Omental fat pad (tissue), 4 donors: ENCODE data around the gene EPHA2. TPM values are rescaled to one million over a fixed set of nuclear protein-coding genes. Genes with fewer than 3 reads are reported as not detected.

ENCODE experiments used
- total RNA-seq, 4 donors: library from RNA; depleted of rRNA; stranded (reverse); fragments of >200 nt; gene quantifications; one replicate each; pipeline ENCODE4 v1.1.0, GENCODE V29; 2016

Gene EPHA2
- total RNA-seq, 4 donors from 2014 or later = 15.3 to 41.8 (median 28.6) TPM

Other genes with a start within 250 kb of the EPHA2 start
- gene ZBTB17, start 180.0 kb downstream of the EPHA2 start, total RNA-seq = 10 to 100 TPM; 20.7 to 53.6 (median 27.8) TPM
- gene SRARP, start 151.8 kb downstream of the EPHA2 start, total RNA-seq = not detected
- gene HSPB7, start 138.0 kb downstream of the EPHA2 start, total RNA-seq = 100 to 1,000 TPM in 3 of 4 donors, 10 to 100 TPM in 1; 65.7 to 157 (median 128) TPM
- 1 to 10 TPM in 2 of 4 donors, under 1 TPM in 2; 0.37 to 2.4 (median 1.0) TPM for gene CLCNKA, start 134.0 kb downstream of the EPHA2 start, total RNA-seq
- gene CLCNKB, start 112.3 kb downstream of the EPHA2 start, total RNA-seq = 1 to 10 TPM in 2 of 4 donors, under 1 TPM in 1, not detected in 1; 0.38 to 2.2 (median 1.6) TPM
- not detected for gene FAM131C, start 82.4 kb downstream of the EPHA2 start, total RNA-seq
- gene ARHGEF19, start 56.6 kb upstream of the EPHA2 start, total RNA-seq = 10 to 100 TPM in 1 of 4 donors, 1 to 10 TPM in 3; 2.6 to 10.6 (median 3.9) TPM
- gene CPLANE2, start 81.1 kb upstream of the EPHA2 start, total RNA-seq = 10 to 100 TPM in 1 of 4 donors, 1 to 10 TPM in 3; 2.0 to 13.3 (median 4.7) TPM
- 10 to 100 TPM; 16.1 to 29.8 (median 19.2) TPM for gene FBXO42, start 196.4 kb upstream of the EPHA2 start, total RNA-seq
- gene SZRD1, start 211.2 kb upstream of the EPHA2 start, total RNA-seq = 10 to 100 TPM; 73.1 to 80.5 (median 77.7) TPM